GM19452 (cell line): ENCODE measurements around the gene BIRC7.
"Not testable (repeated sequence)": the region's sequence is repeated elsewhere in the genome, so short reads cannot be mapped to it uniquely, and the experiment has no call there.

Source experiments
- ATAC-seq: cut with Tn5 transposase; IDR thresholded peaks from one replicate; pipeline ENCODE4 v1.9.1; 2021; ENCODE audit not compliant: unreplicated experiment

Gene BIRC7

DNA sequence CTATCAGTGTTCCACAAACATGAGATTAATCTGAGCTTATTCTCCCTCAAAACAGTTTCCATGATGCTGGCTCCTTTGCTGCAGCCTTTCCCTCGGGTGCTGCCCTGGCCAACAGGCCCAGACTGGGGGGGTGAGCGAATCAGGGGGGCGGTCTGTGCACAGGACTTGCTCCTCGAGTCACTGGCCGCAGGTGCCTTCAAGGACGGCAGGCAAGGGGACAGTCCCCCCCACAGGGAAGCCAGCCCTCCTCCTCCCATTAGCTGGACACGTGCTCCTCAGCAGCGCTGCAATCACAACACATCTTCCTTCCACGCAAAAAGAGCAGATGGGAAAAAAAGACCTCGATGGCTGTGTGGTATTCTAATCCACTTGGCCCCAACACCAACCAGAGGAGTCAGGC lies 29.8 kb upstream of the BIRC7 start:
- no peak for ATAC-seq

DNA sequence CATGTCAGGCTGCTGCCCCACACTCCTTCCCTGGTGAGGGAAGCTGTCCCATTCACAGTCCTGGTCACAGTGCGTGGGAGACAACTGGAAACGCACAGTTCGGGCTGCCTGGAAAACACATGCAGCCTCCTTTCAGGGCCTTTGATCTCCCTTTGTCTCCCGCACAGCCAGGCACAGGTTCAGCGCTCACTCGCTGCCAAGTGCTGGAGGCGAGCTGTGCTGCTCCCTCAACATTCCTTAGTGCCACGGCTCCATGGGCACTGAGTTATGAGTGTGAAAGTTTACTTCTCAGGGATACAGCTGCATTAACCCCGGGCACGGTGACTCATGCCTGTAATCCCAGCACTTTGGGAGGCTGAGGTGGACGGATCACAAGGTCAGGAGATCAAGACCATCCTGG lies 28.8 kb upstream of the BIRC7 start:
- no peak for ATAC-seq

DNA sequence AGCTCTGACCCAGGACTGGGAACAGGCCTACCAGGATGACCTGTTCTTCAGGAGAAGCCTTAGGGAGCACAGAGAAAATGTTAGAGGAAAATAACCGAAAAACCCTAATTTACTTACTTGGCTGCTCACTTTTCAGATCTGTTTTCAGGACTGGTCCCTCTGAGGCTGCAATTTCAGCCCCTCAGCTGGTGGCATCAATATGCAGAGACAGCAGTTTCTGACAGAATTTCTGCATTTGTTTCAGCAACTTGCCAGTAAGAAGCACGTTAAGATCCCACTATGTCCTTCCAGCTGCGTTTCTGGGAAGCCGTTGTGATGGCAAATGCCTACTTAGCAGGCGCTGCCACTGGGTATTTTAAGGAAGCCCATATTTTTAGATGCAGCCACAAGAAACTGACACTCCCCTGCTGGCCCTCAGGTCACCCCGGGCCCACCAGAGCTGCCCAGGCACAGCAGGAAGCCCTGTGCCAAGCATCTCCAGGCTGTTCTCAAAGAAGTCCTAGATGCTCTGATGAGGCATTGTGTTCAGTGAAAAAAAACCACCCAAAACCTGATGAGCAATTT lies 27.3 kb upstream of the BIRC7 start:
- ATAC-seq, result no peak

DNA sequence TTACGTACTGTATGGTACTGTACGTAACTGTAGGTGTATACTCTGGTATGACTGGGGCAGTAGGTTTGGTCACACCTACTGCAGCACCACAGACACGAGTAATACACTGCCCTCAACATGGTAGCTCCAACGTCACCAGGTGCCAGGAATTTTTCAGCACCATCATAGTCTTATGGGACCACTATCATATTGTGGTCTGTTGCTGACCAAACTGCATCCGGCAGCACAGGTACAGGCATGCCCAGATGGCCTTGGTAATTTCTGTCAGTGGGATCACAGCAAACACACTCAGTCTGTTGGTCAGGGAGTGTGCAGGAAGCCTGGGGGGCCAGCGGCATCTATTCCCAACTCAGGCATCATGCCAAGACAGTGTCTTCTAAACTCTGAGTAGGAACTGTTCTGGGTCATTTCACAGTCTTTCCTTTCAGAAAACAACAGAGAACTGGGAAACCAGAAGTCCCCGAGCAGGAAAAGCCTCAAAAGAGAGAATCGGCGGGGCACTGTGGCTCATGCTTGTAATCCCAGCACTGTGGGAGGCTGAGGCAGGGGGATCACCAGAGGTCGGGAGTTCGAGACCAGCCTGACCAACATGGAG lies 25.6 kb upstream of the BIRC7 start:
- no peak for ATAC-seq

DNA sequence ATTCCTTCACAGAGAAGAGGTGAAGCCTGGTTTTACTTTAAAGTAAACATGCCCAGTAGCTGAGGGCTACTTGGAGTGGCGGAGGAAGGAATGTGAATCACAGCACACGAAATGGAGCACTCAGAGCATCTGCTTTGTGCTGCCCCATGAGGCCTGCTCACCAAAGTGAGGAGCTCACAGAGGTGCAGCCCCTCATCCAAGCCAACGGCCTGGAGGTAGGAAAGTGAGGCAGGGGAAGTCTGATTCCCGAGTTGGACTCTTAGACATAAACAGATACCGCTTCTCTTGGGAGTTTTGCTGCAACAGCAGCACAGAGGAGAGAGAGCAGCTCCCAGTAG lies 23.3 kb upstream of the BIRC7 start:
- ATAC-seq, result no peak

DNA sequence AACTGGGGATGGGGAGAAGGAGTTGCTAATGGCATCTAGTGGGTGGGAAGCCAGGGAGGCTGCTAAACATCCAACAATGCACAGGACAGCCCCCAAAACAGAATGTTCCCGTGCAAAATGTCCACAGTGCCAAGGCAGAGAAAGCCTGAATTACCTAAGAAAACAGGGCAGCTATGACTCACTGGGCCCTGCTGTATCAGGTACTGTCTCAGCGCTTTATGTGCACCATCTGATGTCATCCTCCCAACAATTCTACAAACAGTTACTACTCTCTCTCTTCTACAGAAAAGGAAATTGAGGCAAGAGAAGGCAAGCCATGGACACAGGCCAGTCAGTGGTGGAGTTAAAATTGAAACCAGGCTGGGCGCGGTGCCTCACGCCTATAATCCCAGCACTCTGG lies 22.9 kb upstream of the BIRC7 start:
- ATAC-seq, result no peak

DNA sequence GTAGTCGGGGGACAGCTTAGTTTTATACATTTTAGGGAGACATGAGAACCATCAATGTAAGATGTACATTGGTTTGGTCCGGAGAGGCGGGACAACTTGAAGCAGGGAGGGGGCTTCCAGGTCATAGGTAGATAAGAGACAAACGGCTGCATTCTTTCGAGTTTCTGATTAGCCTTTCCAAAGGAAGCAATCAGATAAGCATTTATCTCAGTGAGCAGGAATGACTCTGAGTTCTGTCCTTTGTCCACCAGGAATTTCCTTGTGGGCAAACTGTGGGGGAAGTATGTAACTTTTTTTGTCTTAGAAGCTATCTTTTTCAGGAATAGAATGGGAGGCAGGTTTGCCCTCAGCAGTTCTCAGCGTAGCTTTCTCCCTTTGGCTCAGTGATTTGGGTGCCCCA lies 21.2 kb upstream of the BIRC7 start:
- no peak for ATAC-seq

DNA sequence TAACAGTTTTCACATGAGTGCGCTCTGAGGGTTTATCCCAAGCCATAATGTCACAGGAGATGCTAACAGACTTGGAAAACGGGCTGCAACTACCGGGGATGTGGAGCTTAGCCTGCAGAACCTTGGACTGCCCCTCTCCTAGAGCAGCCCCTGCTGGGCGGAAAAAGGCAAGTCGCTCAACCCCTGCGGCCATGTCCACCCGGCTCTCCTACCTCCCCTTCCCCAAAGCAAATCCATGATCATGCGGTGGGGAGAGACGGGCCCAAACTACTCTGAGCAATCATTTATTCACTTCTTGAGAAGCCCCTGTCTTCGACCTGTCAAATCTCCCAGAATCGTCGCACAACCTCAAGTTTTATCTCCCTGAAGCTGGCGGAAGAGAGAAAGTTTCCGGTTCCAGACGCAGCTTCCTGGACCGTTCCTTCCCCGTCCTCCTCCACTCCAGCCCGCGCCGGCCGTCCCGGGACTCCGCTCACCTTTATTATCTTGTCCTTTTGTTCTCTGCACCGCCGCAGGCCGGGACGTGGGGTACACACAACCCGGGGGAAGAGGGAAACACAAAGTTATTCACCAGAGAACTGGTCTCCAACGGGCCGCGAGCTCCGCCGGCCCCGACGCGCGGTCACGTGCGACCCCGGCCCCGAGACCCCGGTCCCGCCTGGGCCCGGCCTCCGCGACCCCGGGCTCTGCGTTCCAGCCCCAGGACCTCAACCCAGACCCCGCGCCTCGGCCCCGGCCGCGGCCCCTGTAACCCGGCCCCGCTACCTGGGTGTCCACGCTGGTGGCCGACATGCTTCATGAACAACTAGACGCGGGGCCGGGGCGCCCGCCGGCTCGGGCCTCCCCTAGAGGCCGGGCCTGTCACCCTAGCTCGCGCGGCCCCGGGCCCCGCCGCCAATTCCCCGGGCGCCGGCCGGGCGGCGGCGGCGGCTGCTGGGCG lies 20.3 kb upstream of the BIRC7 start:
- ATAC-seq, result peak; percentile 16

DNA sequence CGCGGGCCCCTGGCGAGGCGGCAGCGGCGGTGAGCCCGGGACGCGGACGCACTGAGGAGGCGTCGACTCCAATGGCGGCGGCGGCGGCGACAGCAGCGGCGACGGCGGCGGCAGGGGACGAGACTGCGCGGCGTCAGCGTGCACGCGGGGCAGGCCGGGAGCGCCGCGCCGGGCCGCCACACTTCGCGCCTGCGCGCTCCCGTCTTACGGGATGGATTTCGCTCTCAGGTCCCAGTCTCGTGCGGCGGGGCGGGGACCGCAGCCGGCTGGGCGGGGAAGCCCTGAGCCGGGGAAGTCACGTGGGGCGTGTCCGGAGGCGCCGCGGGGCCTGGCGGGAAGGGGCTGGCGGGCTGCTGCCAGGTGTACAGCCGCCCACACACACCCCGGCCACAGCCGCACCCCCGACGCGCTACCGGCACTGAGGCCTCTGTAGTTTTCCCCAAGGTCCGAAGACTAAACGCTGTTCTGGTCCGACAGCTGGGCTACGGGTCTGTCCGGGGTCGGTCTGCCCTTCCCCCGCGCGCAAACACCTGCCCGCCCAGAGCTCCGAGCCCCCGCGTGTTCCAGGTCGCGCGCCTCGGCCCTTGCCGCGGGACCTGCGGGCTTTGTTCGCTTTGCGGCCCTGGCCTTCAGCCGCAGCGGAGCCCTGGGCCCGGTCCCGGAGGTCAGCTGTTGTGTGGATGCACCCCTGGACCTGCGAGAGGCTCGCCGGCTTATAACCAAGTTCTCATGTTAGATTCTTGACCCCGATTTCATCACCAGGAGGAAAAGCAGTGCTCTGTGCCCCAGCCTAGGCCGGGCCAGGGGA lies 19.5 kb upstream of the BIRC7 start, which contains the start of gene YTHDF1:
YTHDF1 (minus strand) TSS at position 91 of the 808 bp plus-strand sequence. CDS start 239 bp downstream, outside the sequence.
- ATAC-seq, result peak; percentile 85

DNA sequence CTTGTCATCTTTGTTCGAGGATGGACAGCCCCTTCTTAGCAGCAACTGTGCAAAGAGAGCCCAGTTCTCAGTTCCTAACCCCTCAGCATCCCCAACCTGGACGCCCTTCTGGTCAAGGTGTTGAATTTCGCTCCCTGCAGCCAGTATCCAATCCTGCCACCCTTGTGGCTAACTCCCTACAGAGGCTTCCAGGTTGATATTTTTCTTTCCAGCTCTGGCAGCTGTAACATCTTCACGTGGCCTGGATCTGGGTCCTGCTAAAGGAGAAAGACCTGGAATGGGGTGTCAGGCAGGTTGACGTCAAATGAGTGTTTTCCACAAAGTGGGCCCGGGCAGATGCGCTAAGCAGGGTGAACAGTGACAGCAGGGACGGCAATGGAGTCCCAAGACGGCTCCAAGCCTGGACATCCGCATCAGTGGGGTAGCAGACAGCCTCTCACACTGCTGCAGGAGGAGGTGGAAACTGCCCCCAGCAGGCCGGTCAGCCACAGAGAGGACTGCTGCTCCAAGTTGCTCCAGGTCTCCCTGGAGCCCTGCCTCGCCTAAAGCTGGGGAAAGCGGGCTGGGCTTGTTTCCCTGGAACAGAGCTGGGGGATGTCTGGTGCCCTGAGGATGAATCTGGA lies 18.7 kb upstream of the BIRC7 start:
- no peak for ATAC-seq

DNA sequence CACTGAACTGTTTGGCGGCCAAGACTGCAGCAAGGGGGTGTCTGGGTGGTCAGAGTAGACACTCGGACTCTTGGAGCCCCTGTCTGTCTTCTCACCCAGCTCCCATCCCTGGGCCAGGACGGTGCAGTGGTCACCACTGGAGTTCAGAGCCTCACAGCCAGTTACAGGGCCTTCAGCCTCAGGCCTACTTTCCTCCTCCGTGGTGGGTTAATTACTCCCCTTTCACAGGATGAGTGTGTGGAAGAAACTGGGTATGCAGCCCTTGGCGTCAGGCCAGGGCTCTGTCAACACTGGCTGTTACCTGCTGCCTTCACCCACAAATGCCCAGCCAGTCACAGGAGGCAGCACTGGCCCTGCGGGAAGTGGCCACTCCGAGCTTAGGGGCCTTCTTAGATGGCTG lies 18.0 kb upstream of the BIRC7 start:
- no peak for ATAC-seq

DNA sequence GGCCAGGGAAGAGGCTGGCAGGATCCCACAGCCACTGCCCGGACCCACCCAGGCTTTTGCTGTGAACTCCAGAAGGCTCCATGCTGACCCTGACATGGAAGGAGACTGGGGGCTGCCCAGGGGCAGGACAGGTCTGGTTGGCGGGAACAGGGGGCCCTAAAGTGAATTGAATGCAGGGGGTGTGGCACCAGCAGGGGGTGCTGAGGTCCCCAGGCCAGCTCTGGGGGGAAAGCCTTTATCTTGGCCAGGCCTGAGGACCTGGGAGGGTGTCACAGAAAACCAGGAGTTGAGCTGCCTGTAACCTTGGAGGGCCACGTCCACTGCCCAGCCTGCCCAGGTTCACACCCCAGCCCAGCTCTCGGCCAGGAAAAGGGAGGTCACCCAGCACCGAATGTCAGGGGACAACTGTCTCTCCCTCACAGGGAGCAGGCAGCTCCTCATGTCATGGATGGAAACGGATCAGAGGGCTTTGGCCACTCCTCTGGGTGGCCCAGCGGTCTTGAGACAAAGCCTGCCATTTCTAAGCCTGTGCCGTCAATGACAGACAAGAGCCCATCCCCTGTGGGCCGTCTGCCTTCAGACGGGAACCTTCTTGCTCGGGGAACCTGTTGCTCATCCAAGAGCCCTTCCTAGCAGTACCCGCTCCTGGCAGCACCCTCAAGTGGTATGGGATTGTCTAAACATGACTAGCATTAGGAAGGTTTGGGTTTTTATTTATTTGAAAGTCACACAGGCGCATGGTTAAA lies 16.8 kb upstream of the BIRC7 start:
- no peak for ATAC-seq

DNA sequence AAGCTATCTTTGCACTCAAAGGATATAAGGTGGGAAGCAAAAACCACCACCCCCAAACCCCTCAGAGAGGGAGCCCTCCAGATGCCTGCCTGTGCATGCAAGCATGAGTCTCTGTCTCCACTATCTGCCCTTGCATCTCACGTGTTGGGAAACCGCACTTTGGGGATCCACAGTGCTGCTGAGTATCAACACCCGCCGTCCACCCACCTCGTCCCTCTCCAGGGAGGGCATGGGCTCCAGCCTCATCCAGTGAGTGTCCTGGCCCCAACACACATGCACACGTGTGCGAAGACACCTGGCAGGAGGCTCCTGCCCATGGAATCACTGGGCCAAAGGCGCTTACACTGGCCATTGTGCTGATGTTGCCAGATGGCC lies 16.3 kb upstream of the BIRC7 start:
- ATAC-seq, result no peak

DNA sequence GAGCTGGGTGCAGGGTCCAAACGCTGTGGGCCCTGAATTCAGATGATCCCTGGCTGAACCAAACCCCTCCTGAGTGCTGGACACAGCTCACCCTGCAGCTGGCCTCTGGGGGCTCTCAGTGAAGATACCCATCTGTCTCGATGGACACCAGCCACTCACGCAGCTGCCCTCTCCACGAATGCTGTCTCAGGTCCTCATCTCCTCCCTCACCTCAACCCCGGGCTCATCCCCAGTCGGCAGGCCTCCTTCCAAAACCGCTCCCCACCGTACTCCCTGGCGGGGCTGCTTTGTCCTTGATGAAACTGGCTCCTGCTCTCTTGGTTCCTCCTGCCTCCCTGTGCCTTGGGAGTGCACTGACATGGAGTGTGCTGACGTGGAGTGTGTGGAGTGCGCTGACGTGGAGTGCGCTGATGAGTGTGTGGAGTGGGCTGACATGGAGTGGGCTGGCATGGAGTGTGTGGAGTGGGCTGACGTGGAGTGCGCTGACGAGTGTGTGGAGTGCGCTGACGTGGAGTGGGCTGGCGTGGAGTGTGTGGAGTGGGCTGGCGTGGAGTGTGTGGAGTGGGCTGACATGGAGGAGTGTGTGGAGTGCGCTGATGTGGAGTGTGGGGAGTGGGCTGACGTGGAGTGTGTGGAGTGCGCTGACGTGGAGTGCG lies 15.7 kb upstream of the BIRC7 start:
- no peak for ATAC-seq

DNA sequence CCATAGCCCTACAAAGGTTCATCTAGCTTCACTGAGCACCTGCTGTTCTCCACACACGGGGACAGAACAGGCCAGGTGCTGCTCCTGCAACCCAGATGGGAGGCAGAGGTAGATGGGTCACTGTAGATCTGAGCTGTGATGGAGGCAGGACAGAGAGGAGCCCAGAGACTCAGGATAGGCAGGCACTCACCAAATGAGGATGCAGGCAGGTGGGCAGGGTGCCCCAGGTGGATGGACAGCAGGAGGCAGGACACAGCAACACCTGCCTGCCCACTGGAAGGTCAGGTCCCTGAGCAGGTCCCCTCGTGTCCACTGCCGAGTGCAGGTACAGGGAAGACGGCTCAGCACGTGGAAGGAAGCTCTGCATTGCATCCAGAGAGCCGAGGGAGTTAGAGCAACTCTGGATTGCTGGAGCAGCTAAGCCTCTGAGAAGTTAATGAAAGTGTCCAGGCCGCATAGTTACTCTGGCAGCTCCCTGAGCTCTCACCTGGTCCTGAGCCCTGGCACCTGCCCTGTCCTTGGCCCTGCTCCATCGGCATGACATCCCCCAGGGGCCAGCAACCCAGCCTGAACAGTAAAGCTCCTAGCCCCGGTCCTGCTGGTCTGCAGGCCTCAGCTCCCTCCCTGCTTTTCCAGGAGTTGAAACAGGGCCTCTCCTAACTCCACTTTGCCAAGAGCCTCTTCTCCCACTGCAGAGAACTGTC lies 14.9 kb upstream of the BIRC7 start:
- no peak for ATAC-seq

DNA sequence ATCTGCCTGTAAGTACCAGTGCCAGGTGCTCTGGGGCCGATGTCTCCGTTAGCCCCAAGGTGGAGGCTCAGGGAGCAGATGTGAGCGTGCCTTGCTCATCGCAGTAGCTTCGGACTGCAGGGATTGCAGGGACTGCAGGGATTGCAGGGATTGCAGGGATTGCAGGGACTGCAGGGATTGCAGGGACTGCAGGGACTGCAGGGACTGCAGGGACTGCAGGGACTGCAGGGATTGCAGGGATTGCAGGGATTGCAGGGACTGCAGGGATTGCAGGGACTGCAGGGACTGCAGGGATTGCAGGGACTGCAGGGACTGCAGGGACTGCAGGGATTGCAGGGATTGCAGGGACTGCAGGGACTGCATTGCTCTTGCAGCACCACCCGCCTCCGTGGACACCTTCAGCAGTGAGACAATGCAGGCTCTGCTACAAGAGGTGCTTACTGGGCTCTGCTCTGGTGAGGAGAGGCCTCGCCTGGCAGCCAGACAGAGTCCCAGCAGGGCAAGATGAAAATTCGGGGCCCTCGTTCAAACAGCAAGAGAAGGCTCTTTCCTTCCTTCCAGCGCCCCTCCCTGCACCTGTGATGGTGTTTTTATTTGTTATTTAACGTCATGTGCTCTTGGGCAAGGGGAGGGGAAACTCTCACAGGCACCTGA lies 14.2 kb upstream of the BIRC7 start:
- not testable (repeated sequence) for ATAC-seq

DNA sequence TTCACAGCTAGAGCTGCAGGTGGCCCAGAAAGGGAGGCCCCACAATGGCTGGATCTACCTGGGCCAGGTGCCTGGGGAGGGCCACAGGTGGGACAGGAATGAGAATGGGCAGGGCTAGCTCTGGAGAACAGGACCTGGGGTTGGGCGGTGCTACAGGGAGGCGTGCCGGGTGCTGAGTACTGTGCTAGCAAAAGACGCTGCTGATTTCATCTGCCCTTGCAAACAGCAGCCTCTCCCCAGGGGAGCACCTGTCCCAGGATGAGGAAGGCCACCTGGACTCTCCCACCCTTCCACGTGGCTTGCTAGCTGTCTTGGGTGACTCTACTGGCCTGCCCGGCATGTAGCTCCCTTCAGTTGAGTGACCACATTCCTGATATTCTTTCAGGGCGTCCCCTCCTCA lies 13.2 kb upstream of the BIRC7 start:
- no peak for ATAC-seq

DNA sequence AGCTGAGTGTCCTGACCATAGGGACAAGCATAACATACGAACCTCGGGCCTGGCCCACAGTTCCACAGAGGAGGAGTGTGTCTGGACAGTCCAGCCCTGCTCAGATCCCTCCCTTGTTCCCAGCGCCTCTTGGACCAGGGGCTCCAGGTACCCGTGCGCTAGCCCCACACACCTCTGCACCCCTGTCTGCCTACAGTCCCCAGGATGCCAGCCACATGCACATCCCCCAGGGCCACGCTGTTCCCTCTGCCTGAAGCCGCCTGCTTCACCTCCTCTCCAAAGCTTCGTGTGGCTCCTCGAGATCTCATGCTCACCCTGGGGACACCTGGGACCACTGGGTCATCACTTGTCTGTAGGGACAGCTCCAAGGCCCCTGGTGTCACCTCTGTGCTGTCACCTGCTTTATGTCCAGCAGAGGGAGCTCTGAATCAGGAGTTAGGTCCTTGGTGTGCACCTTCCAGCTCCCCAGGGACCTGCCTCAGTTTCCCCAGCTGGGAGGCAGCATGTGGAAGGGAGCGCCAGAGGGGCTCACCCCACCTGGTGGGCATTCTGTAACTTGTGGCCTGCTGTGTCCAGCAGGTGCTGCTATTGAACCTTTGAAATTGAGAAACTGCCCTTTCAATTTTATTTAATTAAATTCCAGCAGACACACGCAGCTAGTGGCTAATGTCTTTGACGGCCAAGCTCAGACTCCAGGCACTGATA lies 12.4 kb upstream of the BIRC7 start:
- no peak for ATAC-seq
